ENCODE results near the gene USH2A.

DNA sequence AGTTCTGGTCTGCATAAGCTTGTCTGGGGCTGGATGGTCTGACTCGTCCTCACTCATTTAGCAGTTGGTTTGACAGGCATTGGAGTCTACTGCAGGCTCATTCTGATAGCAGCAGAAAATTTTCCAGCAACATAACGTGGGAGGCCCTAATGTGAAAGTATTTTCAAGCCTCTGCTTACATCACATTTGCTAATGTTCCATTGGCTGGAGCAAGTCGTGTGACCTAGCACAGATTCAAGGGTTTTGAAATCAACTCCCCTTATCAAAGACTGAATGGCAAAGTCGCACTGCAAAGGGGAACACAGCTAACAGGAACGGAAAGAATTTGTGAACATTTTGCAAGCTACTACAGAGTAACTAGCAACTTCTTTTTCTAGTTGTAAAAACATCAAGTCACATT is 2.3 kb upstream of the USH2A start:
- TF ChIP-seq, protein P1, sequence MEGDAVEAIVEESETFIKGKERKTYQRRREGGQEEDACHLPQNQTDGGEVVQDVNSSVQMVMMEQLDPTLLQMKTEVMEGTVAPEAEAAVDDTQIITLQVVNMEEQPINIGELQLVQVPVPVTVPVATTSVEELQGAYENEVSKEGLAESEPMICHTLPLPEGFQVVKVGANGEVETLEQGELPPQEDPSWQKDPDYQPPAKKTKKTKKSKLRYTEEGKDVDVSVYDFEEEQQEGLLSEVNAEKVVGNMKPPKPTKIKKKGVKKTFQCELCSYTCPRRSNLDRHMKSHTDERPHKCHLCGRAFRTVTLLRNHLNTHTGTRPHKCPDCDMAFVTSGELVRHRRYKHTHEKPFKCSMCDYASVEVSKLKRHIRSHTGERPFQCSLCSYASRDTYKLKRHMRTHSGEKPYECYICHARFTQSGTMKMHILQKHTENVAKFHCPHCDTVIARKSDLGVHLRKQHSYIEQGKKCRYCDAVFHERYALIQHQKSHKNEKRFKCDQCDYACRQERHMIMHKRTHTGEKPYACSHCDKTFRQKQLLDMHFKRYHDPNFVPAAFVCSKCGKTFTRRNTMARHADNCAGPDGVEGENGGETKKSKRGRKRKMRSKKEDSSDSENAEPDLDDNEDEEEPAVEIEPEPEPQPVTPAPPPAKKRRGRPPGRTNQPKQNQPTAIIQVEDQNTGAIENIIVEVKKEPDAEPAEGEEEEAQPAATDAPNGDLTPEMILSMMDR (IDR thresholded peaks at IDR 0.05) = no peak
- no peak for TF ChIP-seq POLR2A (IDR thresholded peaks at IDR 0.05)
